Endodermal cell (in vitro differentiated cells): ENCODE measurements around the gene COL5A3. TPM values are rescaled to one million over a fixed set of nuclear protein-coding genes. Genes with fewer than 3 reads are reported as not detected.

Source experiments
- DNase-seq: peaks from one replicate; pipeline ENCODE4 v3.0.0-alpha.2; 2017
- H3K27ac ChIP-seq: 2 replicates; pipeline ENCODE4 v1.5.1; 2013; ENCODE audit warnings: mild to moderate bottlenecking, low read depth, low read length, moderate library complexity
- H3K27me3 ChIP-seq: 2 replicates; pipeline ENCODE4 v1.6.1; 2013; ENCODE audit warnings: mild to moderate bottlenecking, low read length, moderate library complexity; ENCODE audit not compliant: insufficient read depth, control insufficient read depth, poor library complexity, severe bottlenecking
- H3K36me3 ChIP-seq: 2 replicates; pipeline ENCODE4 v1.7.0; 2013; ENCODE audit warnings: mild to moderate bottlenecking, low read length, moderate library complexity; ENCODE audit not compliant: control insufficient read depth, insufficient read depth
- H3K4me1 ChIP-seq: one replicate; pipeline ENCODE4 v1.7.0; 2013; ENCODE audit warnings: low read length; ENCODE audit not compliant: control insufficient read depth, insufficient read depth
- H3K4me3 ChIP-seq: 2 replicates; pipeline ENCODE4 v1.5.1; 2013; ENCODE audit warnings: mild to moderate bottlenecking, low read length, moderate library complexity
- H3K9ac ChIP-seq: 2 replicates; pipeline ENCODE4 v1.6.1; 2013; ENCODE audit warnings: mild to moderate bottlenecking, low read length, moderate library complexity; ENCODE audit not compliant: poor library complexity, severe bottlenecking; ENCODE audit errors: extremely low read depth
- H3K9me3 ChIP-seq: 2 replicates; pipeline ENCODE4 v1.6.1; 2013; ENCODE audit warnings: mild to moderate bottlenecking, low read length, moderate library complexity; ENCODE audit not compliant: control insufficient read depth
- H3K27ac Mint-ChIP-seq: 2 replicates; pipeline ENCODE4 v1.8.0; 2020; ENCODE audit warnings: mixed read lengths
- H3K27me3 Mint-ChIP-seq: 2 replicates; pipeline ENCODE4 v1.8.0; 2021; ENCODE audit warnings: mild to moderate bottlenecking, mixed read lengths; ENCODE audit not compliant: insufficient read depth
- H3K36me3 Mint-ChIP-seq: 2 replicates; pipeline ENCODE4 v1.8.0; 2020; ENCODE audit warnings: low read depth, mixed read lengths
- H3K4me1 Mint-ChIP-seq: 2 replicates; pipeline ENCODE4 v1.8.0; 2020; ENCODE audit warnings: mixed read lengths
- H3K4me3 Mint-ChIP-seq: 2 replicates; pipeline ENCODE4 v1.8.0; 2020; ENCODE audit warnings: mild to moderate bottlenecking, moderate library complexity, mixed read lengths
- H3K9me3 Mint-ChIP-seq: 2 replicates; pipeline ENCODE4 v1.8.0; 2020; ENCODE audit warnings: mild to moderate bottlenecking, mixed read lengths
- CTCF ChIP-seq: fragments of 200-600 bp; sonication (generic); conservative IDR thresholded peaks from 2 replicates; pipeline ENCODE4 v1.5.0; 2021; ENCODE audit warnings: antibody characterized with exemption, mild to moderate bottlenecking
- WGBS, 2 experiments: methylation state at CpG; one replicate each; pipeline versions ENCODE4 v1.1.5 to v1.1.7; 2013; ENCODE audit warnings: missing lambda C conversion rate in 2 of 2, mixed read lengths in 1 of 2; ENCODE audit not compliant: insufficient coverage in 1 of 2, insufficient read length in 1 of 2; 5-methylcytosine and 5-hydroxymethylcytosine counted together
- total RNA-seq, 2 donors: library from RNA; stranded (reverse); fragmentation: NEBNext Ultra II Directional in 1 of 2; extraction: Animal tissue kit (Norgen Biotek cat#: 25700) in 1 of 2; gene quantifications; 2 replicates in 1 of 2; 3 replicates in 1 of 2; pipeline ENCODE4 v1.2.1, GENCODE V29; 2021

The COL5A3 gene
- total RNA-seq, 2 donors from 2014 or later, result 0.04 TPM; not detected in 1

GRCh38 chr19:9961103-9961502 is 49.2 kb downstream of the COL5A3 start:
- H3K36me3 ChIP-seq, result no peaks in the 10 kb centered on the region
- Mint-ChIP-seq H3K4me1 (no peaks in the 10 kb centered on the region), H3K9me3 (no peaks in the 10 kb centered on the region), H3K27ac (no peak overlapping the region), H3K27me3 (peaks cover 30% of the 10 kb centered on the region), H3K36me3 (no peaks in the 10 kb centered on the region), H3K4me3 (no peak overlapping the region)
- no peak overlapping the region for H3K4me3 ChIP-seq
- no peak for TF ChIP-seq CTCF
- H3K4me1 ChIP-seq, result no peaks in the 10 kb centered on the region
- 94 to 100% methylated on average over 1 to 3 of the region's 4 CpGs for WGBS, 2 experiments
- H3K27ac ChIP-seq, result no peak overlapping the region
- H3K9ac ChIP-seq, result no peak overlapping the region
- H3K9me3 ChIP-seq, result no peaks in the 10 kb centered on the region
- H3K27me3 ChIP-seq, result peaks cover 6% of the 10 kb centered on the region
- no peak for DNase-seq

GRCh38 chr19:9958379-9958821 is 51.9 kb downstream of the COL5A3 start:
- H3K4me1 ChIP-seq, result no peaks in the 10 kb centered on the region
- H3K4me3 ChIP-seq, result no peak overlapping the region
- peaks cover 16% of the 10 kb centered on the region for H3K27me3 Mint-ChIP-seq
- H3K4me3 Mint-ChIP-seq, result no peak overlapping the region
- H3K36me3 Mint-ChIP-seq, result no peaks in the 10 kb centered on the region
- no peak overlapping the region for H3K27ac Mint-ChIP-seq
- no peaks in the 10 kb centered on the region for H3K9me3 Mint-ChIP-seq
- no peaks in the 10 kb centered on the region for H3K36me3 ChIP-seq
- DNase-seq, result no peak
- H3K27me3 ChIP-seq, result no peaks in the 10 kb centered on the region
- H3K9ac ChIP-seq, result no peak overlapping the region
- TF ChIP-seq CTCF, result no peak
- 91 to 100% methylated on average over 1 of the region's 1 CpG for WGBS, 2 experiments
- no peak overlapping the region for H3K27ac ChIP-seq
- H3K9me3 ChIP-seq, result no peaks in the 10 kb centered on the region
- H3K4me1 Mint-ChIP-seq, result no peaks in the 10 kb centered on the region

- Mint-ChIP-seq H3K4me1 (no peaks in the 10 kb centered on the region), H3K4me3 (no peak overlapping the region), H3K36me3 (no peaks in the 10 kb centered on the region), H3K9me3 (no peaks in the 10 kb centered on the region), H3K27me3 (peaks cover 9% of the 10 kb centered on the region), H3K27ac (no peak overlapping the region)
- Histone ChIP-seq H3K9ac (no peak overlapping the region), H3K4me3 (no peak overlapping the region), H3K27me3 (no peaks in the 10 kb centered on the region), H3K36me3 (no peaks in the 10 kb centered on the region), H3K9me3 (no peaks in the 10 kb centered on the region), H3K4me1 (no peaks in the 10 kb centered on the region), H3K27ac (no peak overlapping the region)
- 88 to 100% methylated on average over 1 to 3 of the region's 3 CpGs for WGBS, 2 experiments
- DNase-seq, result no peak
- no peak for TF ChIP-seq CTCF
These were observed 53.3 kb downstream of the COL5A3 start for GRCh38 chr19:9956956-9957355.
